Stimulated activated naive CD8-positive, alpha-beta T cell treated with anti-CD3 and anti-CD28 coated beads, Interleukin-15, Interleukin-2, amounts not matched to agents 100 ng/mL and 50 ng/mL, for 24 hours (primary cell): Measurements from ENCODE around the gene PRG3.

ENCODE experiments used
- H3K27ac Mint-ChIP-seq: one replicate; pipeline ENCODE4 v1.8.0; 2021; ENCODE audit warnings: mild to moderate bottlenecking, mixed read lengths
- H3K27me3 Mint-ChIP-seq: one replicate; pipeline ENCODE4 v1.8.0; 2021; ENCODE audit warnings: mixed read lengths
- H3K36me3 Mint-ChIP-seq: one replicate; pipeline ENCODE4 v1.8.0; 2021; ENCODE audit warnings: low read depth, mixed read lengths
- H3K4me1 Mint-ChIP-seq: one replicate; pipeline ENCODE4 v1.8.0; 2021; ENCODE audit warnings: low read depth, mixed read lengths
- H3K4me3 Mint-ChIP-seq: one replicate; pipeline ENCODE4 v1.8.0; 2021; ENCODE audit warnings: mild to moderate bottlenecking, mixed read lengths
- H3K9me3 Mint-ChIP-seq: one replicate; pipeline ENCODE4 v1.8.0; 2021; ENCODE audit warnings: mixed read lengths

The PRG3 gene

GRCh38 chr11:57335343-57336110, 45.4 kb downstream of the PRG3 start, which contains the start of gene SSRP1:
TSS of gene SSRP1 (minus strand) at chr11:57335892. CDS start at chr11:57335121, 771 bp downstream.
- Mint-ChIP-seq H3K27me3 (no peaks in the 10 kb centered on the region), H3K4me1 (peaks cover 40% of the 10 kb centered on the region), H3K9me3 (no peaks in the 10 kb centered on the region), H3K27ac (peak within 1 kb of the TSS; percentile 97), H3K4me3 (peak within 1 kb of the TSS; percentile 93), H3K36me3 (peaks cover 39% of the 10 kb centered on the region)

- peak overlapping the region; percentile 93 for H3K4me3 Mint-ChIP-seq
- peak overlapping the region; percentile 93 for H3K27ac Mint-ChIP-seq
- peaks cover 45% of the 10 kb centered on the region for H3K4me1 Mint-ChIP-seq
- no peaks in the 10 kb centered on the region for H3K27me3 Mint-ChIP-seq
- no peaks in the 10 kb centered on the region for H3K9me3 Mint-ChIP-seq
- H3K36me3 Mint-ChIP-seq = peaks cover 44% of the 10 kb centered on the region
These were observed 46.0 kb downstream of the PRG3 start for GRCh38 chr11:57335023-57335342.

DNA sequence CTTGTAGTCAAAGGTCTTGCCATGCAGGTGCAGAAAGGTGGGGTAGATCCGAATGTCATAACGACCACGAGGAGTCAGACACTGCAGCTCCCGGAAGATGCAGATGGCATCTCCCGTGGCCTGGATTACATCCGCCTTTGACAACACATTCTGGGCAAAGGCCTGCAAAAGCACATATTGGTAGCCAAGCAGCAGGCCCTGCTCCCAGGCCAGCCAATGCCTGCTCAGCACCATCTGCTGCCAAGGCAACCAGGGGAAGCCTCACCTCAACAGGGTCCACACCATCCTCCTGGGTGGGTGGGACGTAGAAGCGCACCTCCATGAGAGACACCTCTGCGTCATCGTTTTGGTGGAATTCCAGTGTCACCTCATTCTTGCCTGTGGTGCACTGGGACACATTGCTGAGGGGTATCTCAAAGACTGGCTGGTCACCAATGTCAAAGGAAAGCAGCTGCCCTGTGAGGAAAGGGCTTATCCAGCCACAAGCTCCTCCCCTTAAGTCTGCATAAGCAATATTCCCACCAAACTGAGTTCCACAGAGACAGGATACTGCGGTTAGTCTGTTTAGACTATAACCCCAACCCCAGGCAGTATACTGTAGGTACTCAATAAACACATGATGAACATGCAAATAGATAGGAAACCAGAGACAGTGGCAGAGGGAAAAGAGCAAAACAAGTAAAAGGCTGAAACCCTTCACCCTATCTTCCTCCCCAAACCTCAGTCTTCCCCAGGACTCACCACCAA, 48.1 kb downstream of the PRG3 start:
- H3K9me3 Mint-ChIP-seq = no peaks in the 10 kb centered on the region
- H3K27ac Mint-ChIP-seq = peak overlapping the region; percentile 57
- H3K4me3 Mint-ChIP-seq = peak overlapping the region; percentile 25

GRCh38 chr11:57331720-57332119, 49.2 kb downstream of the PRG3 start:
- Mint-ChIP-seq H3K9me3 (no peaks in the 10 kb centered on the region), H3K27me3 (no peaks in the 10 kb centered on the region), H3K27ac (no peak overlapping the region), H3K4me1 (peaks cover 60% of the 10 kb centered on the region), H3K4me3 (no peak overlapping the region), H3K36me3 (peaks cover 77% of the 10 kb centered on the region)

More for the DNA sequence above, 48.1 kb downstream of the PRG3 start:
- H3K4me1 Mint-ChIP-seq = peaks cover 51% of the 10 kb centered on the region
- H3K36me3 Mint-ChIP-seq = peaks cover 65% of the 10 kb centered on the region
- H3K27me3 Mint-ChIP-seq = no peaks in the 10 kb centered on the region

DNA sequence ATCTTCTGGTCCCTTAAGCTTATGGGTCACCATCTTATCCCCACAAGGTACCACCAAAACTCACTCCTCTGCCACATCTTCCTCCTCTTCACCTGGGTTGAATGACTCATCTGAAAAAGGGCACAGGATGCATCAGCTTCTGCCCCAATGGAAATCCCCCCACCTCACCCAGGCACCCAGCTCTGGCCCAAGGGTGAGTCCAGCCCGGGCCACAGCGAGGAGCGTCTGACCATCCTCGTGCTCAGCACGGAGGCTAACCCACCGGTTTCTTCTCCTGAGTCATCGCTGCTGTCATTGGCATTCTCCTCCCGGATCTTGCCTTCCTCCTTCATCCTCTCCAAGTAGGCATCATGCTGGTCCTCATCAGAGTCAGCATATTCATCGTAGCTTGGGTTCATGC, 50.9 kb downstream of the PRG3 start:
- Mint-ChIP-seq H3K9me3 (no peaks in the 10 kb centered on the region), H3K4me1 (peaks cover 65% of the 10 kb centered on the region), H3K27ac (peak overlapping the region; percentile 78)

GRCh38 chr11:57327721-57328120, 53.2 kb downstream of the PRG3 start:
- Mint-ChIP-seq H3K9me3 (no peaks in the 10 kb centered on the region), H3K36me3 (peaks cover 74% of the 10 kb centered on the region), H3K4me1 (peaks cover 63% of the 10 kb centered on the region), H3K4me3 (no peak overlapping the region), H3K27ac (peak overlapping the region; percentile 5), H3K27me3 (no peaks in the 10 kb centered on the region)

More for the DNA sequence above, 50.9 kb downstream of the PRG3 start:
- Mint-ChIP-seq H3K27me3 (no peaks in the 10 kb centered on the region), H3K4me3 (peak overlapping the region; percentile 35), H3K36me3 (peaks cover 92% of the 10 kb centered on the region)
